ENCODE data around the gene TFDP1. TPM values are rescaled to one million over a fixed set of nuclear protein-coding genes. Genes with fewer than 3 reads are reported as not detected.

Gene TFDP1
- 27.6 and 89.3 TPM in 2 replicates for total RNA-seq

GRCh38 chr13:113584205-113584869 is at the start of gene TFDP1:
Gene TFDP1, plus strand, starts transcription at chr13:113584753. Its CDS starts 1,085 bp downstream, at chr13:113585838.

GRCh38 chr13:113657851-113658741 is 73.5 kb downstream of the TFDP1 start, which contains the start of gene ATP4B:
Gene ATP4B, minus strand, starts transcription at chr13:113658198. Its CDS starts 54 bp downstream, at chr13:113658144.

GRCh38 chr13:113666951-113667701 is 82.6 kb downstream of the TFDP1 start, which contains the start of gene GRK1:
Gene GRK1, plus strand, starts transcription at chr13:113667219. Its CDS starts 168 bp downstream, at chr13:113667387.

Other genes starting within 250 kb of the TFDP1 start
- gene GRTP1, start 220.6 kb upstream of the TFDP1 start, total RNA-seq = 0.38 and 0.85 TPM in 2 replicates
- 0.56 and 0.58 TPM in 2 replicates for gene ADPRHL1, start 131.3 kb upstream of the TFDP1 start, total RNA-seq
- 6.3 and 6.8 TPM in 2 replicates for gene DCUN1D2, start 94.0 kb upstream of the TFDP1 start, total RNA-seq
- not detected in 2 replicates for gene ATP4B, start 73.4 kb downstream of the TFDP1 start, total RNA-seq
- gene GRK1, start 82.5 kb downstream of the TFDP1 start, total RNA-seq = 0.85 TPM in 1 of 2 replicates, not detected in the other
- 0.38 and 1.1 TPM in 2 replicates for gene TMEM255B, start 174.5 kb downstream of the TFDP1 start, total RNA-seq